Epithelial cell of esophagus (primary cell): ENCODE data around the gene ASB12.
"Not testable (repeated sequence)": the region's sequence is repeated elsewhere in the genome, so short reads cannot be mapped to it uniquely, and the experiment has no call there.

Experiments used
- DNase-seq: peaks from one replicate; pipeline ENCODE4 v3.0.0; 2010; ENCODE audit warnings: low read depth
- H3K4me3 ChIP-seq: 2 replicates; pipeline ENCODE4 v1.5.1; 2011; ENCODE audit warnings: mild to moderate bottlenecking, low read length, control low read depth
- CTCF ChIP-seq: IDR thresholded peaks from 2 replicates; pipeline ENCODE4 v1.5.1; 2011; ENCODE audit warnings: low read depth, mild to moderate bottlenecking, low read length, control low read depth, inconsistent platforms; ENCODE audit not compliant: insufficient read depth; ENCODE audit errors: missing control alignments

The ASB12 gene

GRCh38 chrX:64230123-64230970 is at the start of gene ASB12:
Gene ASB12 (minus strand): TSS chrX:64230607. CDS start chrX:64225650, 4,957 bp downstream.
- H3K4me3 ChIP-seq: no peak within 1 kb of the TSS
- no peak for DNase-seq
- no peak for TF ChIP-seq CTCF

GRCh38 chrX:64265265-64265664 is 34.9 kb upstream of the ASB12 start:
- no peak for DNase-seq
- H3K4me3 ChIP-seq: no peak overlapping the region
- TF ChIP-seq CTCF: no peak

GRCh38 chrX:64229154-64229553 is 1.3 kb downstream of the ASB12 start:
- no peak for TF ChIP-seq CTCF
- no peak for DNase-seq
- no peak overlapping the region for H3K4me3 ChIP-seq

- no peak for TF ChIP-seq CTCF
- no peak for DNase-seq
- H3K4me3 ChIP-seq: no peak overlapping the region
Measured at GRCh38 chrX:64218023-64218422, 12.4 kb downstream of the ASB12 start.

- DNase-seq, H3K4me3 ChIP-seq: not testable (repeated sequence)
Measured at GRCh38 chrX:64213989-64214388, 16.4 kb downstream of the ASB12 start.

- TF ChIP-seq CTCF: no peak
- peak overlapping the region; percentile 58 for H3K4me3 ChIP-seq
- peak; percentile 23 for DNase-seq
Measured at GRCh38 chrX:64206556-64207162, 23.7 kb downstream of the ASB12 start.

- DNase-seq: peak; percentile 91
- H3K4me3 ChIP-seq: peak overlapping the region; percentile 58
- TF ChIP-seq CTCF: no peak
Measured at GRCh38 chrX:64205735-64206501, 24.5 kb downstream of the ASB12 start.
